ENCODE measurements around the gene TUB. TPM values are rescaled to one million over a fixed set of nuclear protein-coding genes. Genes with fewer than 3 reads are reported as not detected.
A peak's percentile ranks its signal among the peaks of the same experiment; 100 is the strongest.

Gene TUB
- total RNA-seq, 4 donors from 2014 or later = 8.9 to 24.4 (median 12.6) TPM

DNA sequence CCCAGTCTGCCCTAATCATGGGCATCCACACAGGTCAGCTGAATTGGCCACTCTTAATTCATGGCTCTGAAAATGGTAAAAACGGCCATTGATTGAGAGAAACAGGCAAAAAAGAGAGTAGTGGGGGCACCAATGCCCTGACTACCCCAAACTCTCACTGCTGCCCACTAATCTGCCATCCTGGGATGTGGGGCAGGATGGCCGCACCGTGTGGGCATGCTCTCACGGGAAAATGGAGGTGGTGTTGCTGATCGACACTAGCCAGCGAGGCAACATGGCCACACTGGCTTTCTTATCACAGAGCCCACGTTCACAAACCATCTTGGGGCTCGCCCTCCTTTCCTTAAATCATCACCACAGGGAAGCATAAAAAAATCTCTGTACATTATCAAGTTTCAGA lies 11.2 kb upstream of the TUB start:
- DNase-seq (ENCODE audit: low spot score) (no peak), ATAC-seq (ENCODE audit: low FRiP score) (no peak)
- TF ChIP-seq, protein P1, sequence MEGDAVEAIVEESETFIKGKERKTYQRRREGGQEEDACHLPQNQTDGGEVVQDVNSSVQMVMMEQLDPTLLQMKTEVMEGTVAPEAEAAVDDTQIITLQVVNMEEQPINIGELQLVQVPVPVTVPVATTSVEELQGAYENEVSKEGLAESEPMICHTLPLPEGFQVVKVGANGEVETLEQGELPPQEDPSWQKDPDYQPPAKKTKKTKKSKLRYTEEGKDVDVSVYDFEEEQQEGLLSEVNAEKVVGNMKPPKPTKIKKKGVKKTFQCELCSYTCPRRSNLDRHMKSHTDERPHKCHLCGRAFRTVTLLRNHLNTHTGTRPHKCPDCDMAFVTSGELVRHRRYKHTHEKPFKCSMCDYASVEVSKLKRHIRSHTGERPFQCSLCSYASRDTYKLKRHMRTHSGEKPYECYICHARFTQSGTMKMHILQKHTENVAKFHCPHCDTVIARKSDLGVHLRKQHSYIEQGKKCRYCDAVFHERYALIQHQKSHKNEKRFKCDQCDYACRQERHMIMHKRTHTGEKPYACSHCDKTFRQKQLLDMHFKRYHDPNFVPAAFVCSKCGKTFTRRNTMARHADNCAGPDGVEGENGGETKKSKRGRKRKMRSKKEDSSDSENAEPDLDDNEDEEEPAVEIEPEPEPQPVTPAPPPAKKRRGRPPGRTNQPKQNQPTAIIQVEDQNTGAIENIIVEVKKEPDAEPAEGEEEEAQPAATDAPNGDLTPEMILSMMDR (IDR thresholded peaks at IDR 0.05) = no peak

DNA sequence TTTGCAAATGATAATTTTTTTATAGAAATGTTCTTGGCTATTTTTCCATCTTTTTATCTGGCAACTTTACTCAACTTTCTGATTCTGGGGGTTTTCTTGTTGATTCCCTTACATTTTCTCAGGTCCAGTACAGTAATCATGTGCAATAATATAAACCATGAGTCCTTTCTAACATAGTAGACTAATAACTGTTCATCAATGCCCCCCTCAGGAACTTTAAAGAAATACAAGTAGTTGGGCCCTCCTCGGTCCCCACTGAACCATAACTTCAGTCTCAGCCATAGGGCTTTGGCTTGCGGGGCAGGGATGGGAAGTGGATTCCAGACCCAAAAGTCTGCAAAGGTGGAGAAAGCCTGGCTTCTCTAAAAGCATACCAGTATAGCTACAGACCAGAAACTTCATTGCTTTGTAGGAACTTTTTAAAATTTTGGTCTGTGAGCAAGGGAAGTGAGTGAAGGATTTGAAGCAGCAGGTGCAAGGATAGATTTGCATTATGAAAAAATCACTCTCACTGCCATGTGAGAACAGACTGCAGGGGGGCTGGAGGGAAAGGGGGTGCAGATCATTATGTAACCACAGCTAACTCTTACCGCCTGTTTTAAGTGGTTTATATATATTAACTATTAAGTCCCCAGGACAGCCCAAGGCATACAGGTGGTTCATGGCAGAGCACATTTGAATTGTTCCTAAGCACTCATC lies 10.4 kb upstream of the TUB start:
- ATAC-seq (ENCODE audit: low FRiP score) (peak; percentile 58), DNase-seq (ENCODE audit: low spot score) (no peak)
- TF ChIP-seq, protein P1 (IDR thresholded peaks at IDR 0.05) = no peak

- ATAC-seq (ENCODE audit: low FRiP score) (no peak), DNase-seq (ENCODE audit: low spot score) (peak; percentile 2)
- TF ChIP-seq, protein P1 (IDR thresholded peaks at IDR 0.05) = no peak
These were observed 9.1 kb upstream of the TUB start for GRCh38 chr11:8071616-8072581.

DNA sequence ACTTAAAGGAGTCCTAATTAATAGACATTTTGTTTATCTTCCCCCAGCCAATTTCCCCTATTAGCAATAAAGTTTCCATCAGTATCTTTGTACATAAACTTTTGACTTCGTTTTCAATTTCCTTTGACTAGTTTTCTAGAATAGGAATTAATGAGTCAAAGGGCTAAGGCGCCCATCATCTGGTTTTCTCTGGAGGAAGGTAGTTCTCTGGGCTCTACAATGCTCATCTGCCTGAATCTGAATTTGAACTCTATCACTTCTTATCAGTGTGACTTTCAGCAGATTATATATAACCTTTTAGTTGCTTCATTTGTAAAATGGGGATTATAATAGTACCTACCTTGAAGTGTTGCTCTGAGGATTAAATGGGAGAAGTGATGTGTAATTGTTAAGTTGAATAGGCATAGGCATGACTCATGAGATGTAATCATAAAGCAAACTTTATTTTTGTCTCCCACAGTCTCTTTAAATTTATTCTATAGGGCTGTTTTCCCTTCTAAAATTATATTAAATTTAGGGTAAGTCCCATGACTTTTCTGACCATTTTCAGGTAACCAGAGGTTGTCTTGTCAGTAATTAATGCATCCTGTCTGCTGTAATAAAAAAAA lies 5.8 kb upstream of the TUB start:
- TF ChIP-seq, protein P1 (IDR thresholded peaks at IDR 0.05) = no peak
- DNase-seq (ENCODE audit: low spot score) (no peak), ATAC-seq (ENCODE audit: low FRiP score) (no peak)

DNA sequence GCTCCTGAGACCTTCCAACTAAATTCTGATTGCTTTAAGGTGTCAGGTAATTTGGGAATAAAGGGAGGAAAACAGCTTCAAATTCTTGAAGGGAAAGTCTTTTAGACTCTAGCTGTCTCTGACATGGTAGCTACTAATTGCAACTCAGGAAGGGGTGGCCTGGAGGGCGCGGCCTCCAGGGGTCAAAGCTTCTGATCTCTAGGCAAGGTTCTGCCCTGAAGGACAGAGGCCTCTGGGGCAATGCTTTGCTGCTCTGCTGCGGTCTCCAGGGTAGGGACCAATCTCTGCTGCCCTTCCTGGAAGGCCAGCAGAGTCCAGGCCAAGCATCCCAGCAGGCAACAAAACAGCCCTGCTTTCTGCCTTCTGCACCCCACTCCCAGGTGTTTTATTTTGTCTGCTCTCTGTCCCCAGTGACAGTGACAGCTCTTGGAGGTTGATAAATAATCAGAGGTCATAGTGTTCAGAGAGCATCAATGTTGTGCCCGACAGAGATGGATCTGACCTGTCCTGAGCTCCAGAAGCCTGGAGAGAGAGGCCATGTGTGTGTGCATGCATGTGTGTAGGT lies 1.8 kb upstream of the TUB start:
- DNase-seq (ENCODE audit: low spot score) = no peak
- no peak for ATAC-seq (ENCODE audit: low FRiP score)
- TF ChIP-seq, protein P1 (IDR thresholded peaks at IDR 0.05) = no peak

DNA sequence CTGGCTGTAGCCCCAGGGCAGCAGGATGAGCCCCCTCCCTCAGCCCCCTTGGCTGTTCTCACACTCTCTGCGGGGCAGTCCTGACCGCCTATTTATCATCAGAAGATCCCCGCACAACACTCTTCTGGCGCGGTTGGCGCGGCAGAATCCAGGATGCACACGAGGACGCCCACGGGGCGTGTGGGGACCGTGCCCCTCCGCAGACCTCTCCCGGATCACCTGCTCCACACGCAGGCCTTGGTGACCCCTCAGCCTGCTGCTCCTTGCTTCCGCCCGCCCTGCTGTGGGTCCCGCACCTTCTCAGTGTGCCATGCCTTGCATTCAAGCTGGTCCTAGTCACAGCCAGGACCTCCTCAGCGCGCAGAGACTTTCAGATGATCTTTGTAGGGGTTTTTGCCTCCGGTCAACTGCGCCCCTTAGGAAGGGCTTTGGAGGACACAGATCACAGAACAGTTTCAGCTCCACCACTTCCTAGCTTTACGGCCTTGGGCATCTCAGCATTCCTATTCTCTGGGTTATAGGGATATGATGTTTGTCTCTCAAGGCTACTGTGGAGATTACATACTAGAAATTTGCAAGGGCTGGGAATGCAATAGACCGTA lies 841 bp upstream of the TUB start:
- TF ChIP-seq, protein P1 (IDR thresholded peaks at IDR 0.05) = no peak
- DNase-seq (ENCODE audit: low spot score) (no peak), ATAC-seq (ENCODE audit: low FRiP score) (no peak)

Data from omental fat pad (tissue), 4 donors.